GM19324 (cell line): Measurements from ENCODE around the gene CTTN.

Source experiments
- ATAC-seq: cut with Tn5 transposase; IDR thresholded peaks from one replicate; pipeline ENCODE4 v1.9.1; 2021; ENCODE audit warnings: mild to moderate bottlenecking, moderate library complexity; ENCODE audit not compliant: unreplicated experiment, low FRiP score

The CTTN gene

GRCh38 chr11:70471254-70471653 lies 72.9 kb downstream of the CTTN start:
- no peak for ATAC-seq

- ATAC-seq, result no peak
These were observed 73.9 kb downstream of the CTTN start for GRCh38 chr11:70472240-70472639.

GRCh38 chr11:70473186-70473872 lies 75.0 kb downstream of the CTTN start:
- no peak for ATAC-seq

- ATAC-seq, result no peak
These were observed 75.8 kb downstream of the CTTN start for GRCh38 chr11:70473873-70474690.

DNA sequence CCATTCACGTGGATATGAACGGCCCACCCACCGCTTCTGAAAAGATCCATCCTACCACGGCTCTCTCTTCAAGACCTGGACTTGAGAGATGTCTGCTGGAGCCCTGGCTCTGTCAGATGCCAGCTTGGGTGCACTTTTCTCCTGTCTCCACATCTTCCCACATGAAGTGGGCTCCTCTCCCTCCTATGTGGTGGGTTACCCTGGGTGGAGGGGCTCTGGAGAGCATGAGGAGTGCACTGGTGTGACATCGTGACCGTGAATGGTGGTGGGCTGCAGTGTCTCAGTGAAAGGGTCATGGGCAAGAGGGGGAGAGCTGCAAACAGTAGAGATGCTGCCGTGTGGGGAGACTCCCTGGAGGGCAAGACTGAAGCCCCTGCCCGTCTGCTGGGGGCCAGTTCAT lies 76.4 kb downstream of the CTTN start:
- no peak for ATAC-seq

DNA sequence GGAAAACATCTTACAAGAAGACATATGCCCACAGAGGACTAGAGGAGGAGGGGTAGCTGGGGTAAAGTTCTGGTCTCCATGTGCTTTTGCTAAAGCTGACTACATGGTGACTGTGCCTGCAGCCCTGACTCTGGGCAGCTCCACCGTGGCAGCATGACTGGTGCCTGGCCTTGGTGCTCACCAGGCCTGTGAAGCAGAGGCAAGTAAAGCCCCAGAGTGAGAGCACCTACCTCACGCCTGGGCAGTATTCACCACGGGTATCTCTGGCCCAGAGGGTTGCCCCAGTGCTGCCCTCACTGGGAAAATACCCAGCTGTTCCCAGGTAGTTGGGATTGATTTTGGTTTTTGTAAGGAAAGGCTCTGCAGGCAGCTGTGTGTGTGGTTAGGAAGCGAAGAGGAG lies 78.3 kb downstream of the CTTN start:
- no peak for ATAC-seq

DNA sequence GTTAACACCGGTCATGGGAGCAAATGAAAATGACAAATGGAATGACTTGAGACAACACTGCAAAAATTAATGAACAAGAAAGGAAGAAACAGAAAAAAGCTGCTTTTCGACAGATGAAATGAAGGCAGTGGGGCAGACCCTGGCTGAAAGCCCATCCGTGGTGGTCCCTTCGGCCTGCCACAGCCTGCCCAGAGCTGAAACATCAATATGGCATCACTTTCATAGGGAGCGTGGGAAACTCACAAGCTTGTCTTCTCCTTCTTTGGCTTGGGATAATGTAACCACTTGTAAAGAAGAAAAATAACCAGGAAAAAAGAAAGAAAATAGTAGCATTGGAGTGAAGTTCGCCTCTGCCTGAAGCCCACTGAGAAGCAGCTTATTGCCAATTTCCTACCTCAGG lies 78.8 kb downstream of the CTTN start:
- no peak for ATAC-seq

DNA sequence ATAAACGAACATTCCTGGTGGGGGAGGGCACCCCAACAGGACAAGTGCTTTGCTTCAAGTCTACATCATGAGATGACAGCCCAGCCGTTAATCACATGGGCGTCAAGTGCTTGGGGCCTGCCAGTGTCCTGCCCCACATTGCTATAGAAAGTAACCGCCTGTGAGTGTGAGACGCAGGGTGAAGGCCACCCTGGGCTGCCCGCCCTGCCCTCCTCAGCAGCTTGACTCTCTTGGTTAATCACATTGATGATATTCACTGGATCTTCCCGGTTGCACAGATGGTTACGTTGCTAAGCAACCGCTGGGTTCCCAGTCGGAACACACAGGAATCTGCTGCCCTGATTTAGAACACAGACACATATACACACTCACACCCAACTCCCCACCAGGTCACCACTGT lies 79.3 kb downstream of the CTTN start:
- no peak for ATAC-seq

- ATAC-seq, result no peak
These were observed 80.0 kb downstream of the CTTN start for GRCh38 chr11:70478166-70478890.

- no peak for ATAC-seq
These were observed 82.4 kb downstream of the CTTN start for GRCh38 chr11:70480711-70481110.

GRCh38 chr11:70481625-70482528 lies 83.5 kb downstream of the CTTN start:
- no peak for ATAC-seq

DNA sequence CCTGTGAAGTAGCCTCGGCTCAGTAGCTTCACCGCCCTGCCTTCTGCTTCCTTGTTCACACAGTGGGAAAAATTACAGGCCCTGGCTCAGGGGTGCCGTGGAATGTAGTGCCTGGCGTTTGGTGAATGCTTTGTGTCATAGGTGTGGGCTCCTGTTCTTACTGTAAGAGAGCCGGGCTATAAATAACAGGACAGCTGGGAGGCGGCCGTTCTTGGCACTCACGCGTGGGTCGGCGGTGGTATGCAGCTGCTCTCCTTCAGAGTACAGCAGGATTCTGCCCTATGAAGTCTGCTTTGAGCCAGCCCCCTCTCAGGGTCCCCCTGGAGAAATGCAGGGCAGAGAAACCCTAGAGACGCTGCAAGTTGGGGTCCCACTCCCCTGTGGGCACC lies 84.2 kb downstream of the CTTN start:
- ATAC-seq, result no peak

DNA sequence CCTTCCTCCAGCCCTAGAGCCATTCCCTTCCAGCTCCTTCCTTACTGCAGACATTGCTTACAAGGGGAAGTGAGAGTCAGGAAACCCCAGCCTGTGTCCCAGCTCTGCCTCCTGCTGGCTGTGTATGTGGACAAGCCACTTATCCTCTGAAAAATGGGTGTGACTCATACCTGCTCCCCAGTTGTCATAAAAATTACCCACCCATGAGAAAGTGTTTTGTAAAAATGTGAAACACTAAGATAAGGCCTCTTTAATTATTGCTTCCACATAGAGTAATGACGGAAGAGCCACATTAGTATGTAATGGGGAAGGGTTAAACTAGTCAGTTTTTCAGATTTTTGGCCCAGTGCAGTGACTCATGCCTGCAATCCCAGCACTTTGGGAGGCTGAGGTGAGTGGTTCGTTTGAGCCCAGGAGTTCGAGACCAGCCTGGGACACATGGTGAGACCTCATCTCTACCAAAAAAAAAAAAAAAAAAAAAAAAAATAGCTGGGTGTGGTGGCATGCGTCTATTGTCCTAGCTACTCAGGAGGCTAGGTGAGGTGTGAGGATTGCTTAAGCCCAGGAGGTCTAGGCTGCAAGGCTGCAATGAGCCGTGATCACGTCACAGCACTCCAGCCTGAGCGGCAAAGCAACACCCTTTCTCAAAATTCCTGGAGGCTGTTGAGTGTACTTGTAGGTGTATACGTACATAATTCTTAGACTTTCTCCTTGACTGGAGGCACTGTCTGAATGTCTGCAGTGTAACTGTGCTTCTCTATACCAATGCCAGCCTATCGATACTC lies 84.9 kb downstream of the CTTN start:
- ATAC-seq, result no peak

GRCh38 chr11:70483917-70484316 lies 85.6 kb downstream of the CTTN start:
- ATAC-seq, result no peak

DNA sequence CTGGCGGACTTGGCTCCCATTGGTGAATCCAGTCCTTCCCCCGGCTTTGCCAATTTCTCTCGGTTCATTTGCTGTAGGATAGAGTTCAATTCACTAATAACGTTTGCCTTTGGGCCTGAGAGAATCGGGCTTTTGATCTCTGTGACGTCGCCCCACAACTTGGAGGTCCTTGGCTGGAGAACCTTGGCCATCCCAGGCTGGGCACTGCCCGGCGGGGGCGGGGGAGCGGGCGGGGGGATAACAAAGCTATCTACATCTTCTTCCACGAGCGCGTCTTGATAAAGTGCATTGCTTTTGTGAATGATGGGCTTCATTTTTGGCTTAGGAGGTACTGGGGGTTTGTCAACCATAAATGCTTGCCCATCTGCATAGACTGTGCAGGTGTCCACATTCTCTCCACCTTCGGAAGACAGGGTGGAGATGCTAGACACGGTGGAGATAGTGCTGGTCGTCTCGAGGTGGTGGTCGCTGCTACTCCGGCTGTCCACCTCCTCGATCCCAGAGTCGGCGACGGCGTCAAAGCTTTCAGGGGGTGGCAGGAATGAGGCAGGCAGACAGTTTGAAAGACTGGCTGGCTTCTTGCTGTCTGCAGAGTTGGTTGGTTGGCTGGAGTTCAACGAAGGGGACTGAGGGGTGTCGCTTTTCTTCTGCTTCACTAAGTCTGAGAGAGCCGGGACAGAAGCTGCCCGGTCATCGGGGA lies 87.1 kb downstream of the CTTN start:
- ATAC-seq, result no peak

DNA sequence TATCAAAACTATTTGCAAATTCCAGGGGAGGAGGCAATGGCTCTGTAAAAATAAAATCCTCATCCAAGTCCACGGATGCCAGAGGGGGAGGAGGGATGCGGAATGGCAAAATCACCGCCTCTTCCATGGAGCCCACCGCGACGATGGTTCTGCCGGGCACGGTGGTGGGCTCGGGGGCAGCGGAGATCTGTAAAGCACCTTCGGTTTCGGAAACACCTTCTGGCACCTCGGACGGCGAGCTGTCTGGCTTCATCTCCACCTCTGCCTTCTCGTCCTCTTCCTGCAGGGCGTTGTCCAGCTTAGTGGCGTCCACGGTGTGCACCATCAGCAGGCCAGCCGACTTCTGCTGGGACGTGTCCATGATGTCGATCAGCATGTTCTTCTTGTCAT lies 87.7 kb downstream of the CTTN start:
- no peak for ATAC-seq
